Panc1 (cell line): Measurements from ENCODE around the gene MCEE. TPM values are rescaled to one million over a fixed set of nuclear protein-coding genes. Genes with fewer than 3 reads are reported as not detected.
"Not testable (repeated sequence)": the region's sequence is repeated elsewhere in the genome, so short reads cannot be mapped to it uniquely, and the experiment has no call there.

Experiments used
- ATAC-seq: fragments of 200-7000 bp; cut with Tn5 transposase; 2 replicates; pipeline ENCODE4 v1.9.1; 2020; ENCODE audit warnings: mild to moderate bottlenecking, moderate library complexity
- BruUV-seq: library from RNA; stranded (reverse); fragments of 400-500 nt; replicated peaks from 2 replicates; lab custom pipeline; 2021; lab: Mats Ljungman, UMichigan
- CTCF ChIA-PET: fragments of 300-600 bp; sonication (Branson Sonifier 250); formaldehyde crosslinking; loops from one replicate; lab custom pipeline; 2022; ENCODE audit warnings: antibody characterized with exemption; lab: Charles Lee
- POLR2A ChIA-PET: fragments of 300-600 bp; sonication (Branson Sonifier 250); formaldehyde crosslinking; loops from one replicate; lab custom pipeline; 2022; ENCODE audit warnings: antibody characterized with exemption; lab: Charles Lee
- DNase-seq: peaks from one replicate; pipeline ENCODE4 v3.0.0-alpha.2; 2010; ENCODE audit warnings: low read depth, low spot score
- H3K27ac ChIP-seq: 2 replicates; pipeline ENCODE4 v1.5.1; 2011; ENCODE audit warnings: mild to moderate bottlenecking, low read length, inconsistent platforms
- H3K27me3 ChIP-seq: fragments of 200-500 bp; sonication (Bioruptor generic); 2 replicates; pipeline ENCODE4 v1.6.0; 2014; ENCODE audit warnings: low read length, inconsistent platforms; ENCODE audit not compliant: control insufficient read depth, insufficient read depth
- H3K36me3 ChIP-seq: fragments of 200-500 bp; sonication (Bioruptor generic); 2 replicates; pipeline ENCODE4 v1.5.1; 2014; ENCODE audit warnings: inconsistent platforms, mild to moderate bottlenecking, low read length, moderate library complexity; ENCODE audit not compliant: control insufficient read depth, insufficient read depth
- H3K4me1 ChIP-seq: 2 replicates; pipeline ENCODE4 v1.5.1; 2011; ENCODE audit warnings: inconsistent platforms, mild to moderate bottlenecking, low read length, moderate library complexity; ENCODE audit not compliant: control insufficient read depth, insufficient read depth
- H3K4me3 ChIP-seq, 2 experiments: 2 replicates each; pipeline ENCODE4 v1.5.1; 2011 to 2012; ENCODE audit warnings: low read depth in 2 of 2, low read length in 2 of 2, mild to moderate bottlenecking in 2 of 2, inconsistent platforms in 1 of 2, moderate library complexity in 1 of 2
- H3K9me3 ChIP-seq: fragments of 200-500 bp; sonication (Bioruptor generic); 2 replicates; pipeline ENCODE4 v1.5.1; 2014; ENCODE audit warnings: low read depth, mild to moderate bottlenecking, inconsistent platforms, low read length, moderate library complexity; ENCODE audit not compliant: control insufficient read depth, insufficient read depth
- POLR2AphosphoS5 ChIP-seq: IDR thresholded peaks from 2 replicates; pipeline ENCODE4 v1.6.1; 2012; ENCODE audit warnings: mild to moderate bottlenecking, low read depth, low read length, moderate library complexity
- SIN3A ChIP-seq: IDR thresholded peaks from 2 replicates; pipeline ENCODE4 v1.6.1; 2012; ENCODE audit warnings: low read depth, mild to moderate bottlenecking, low read length, moderate library complexity, borderline replicate concordance; ENCODE audit not compliant: insufficient read depth
- TCF7L2 ChIP-seq: IDR thresholded peaks from 2 replicates; pipeline ENCODE4 v1.6.1; 2011; ENCODE audit warnings: mild to moderate bottlenecking, low read depth, low read length, inconsistent platforms
- in situ Hi-C: cut with HindIII; loops from 2 replicates; pipeline ENCODE4 v1.10.0; 2016; ENCODE audit warnings: low sequenced_read_pairs, low pct_unique_long_range_greater_than_20kb
- intact Hi-C: fragments of 100-400 bp; cut with micrococcal nuclease; formaldehyde crosslinking; loops from one replicate; pipeline ENCODE4 v1.10.0; 2022; ENCODE audit not compliant: unreplicated experiment
- total RNA-seq: library from RNA; stranded (reverse); gene quantifications from one replicate; pipeline ENCODE4 v1.2.1, GENCODE V29; 2021; ENCODE audit not compliant: unreplicated experiment
- TF ChIP-seq, protein P1 (sequence below), 2 experiments: IDR thresholded peaks; 2 replicates each; pipeline ENCODE4 v1.6.1; 2011 to 2012; ENCODE audit warnings: low read depth in 2 of 2, control low read depth in 1 of 2, low read length in 1 of 2, mild to moderate bottlenecking in 1 of 2, moderate library complexity in 1 of 2; ENCODE audit not compliant: insufficient read depth in 1 of 2
- TF ChIP-seq, protein P2 (sequence below): fragments of 450-650 bp; IDR thresholded peaks from 2 replicates; pipeline ENCODE4 v1.5.1; 2017; ENCODE audit warnings: mild to moderate bottlenecking

The MCEE gene
- total RNA-seq, 1 experiment from 2014 or later: 4.8 TPM

DNA sequence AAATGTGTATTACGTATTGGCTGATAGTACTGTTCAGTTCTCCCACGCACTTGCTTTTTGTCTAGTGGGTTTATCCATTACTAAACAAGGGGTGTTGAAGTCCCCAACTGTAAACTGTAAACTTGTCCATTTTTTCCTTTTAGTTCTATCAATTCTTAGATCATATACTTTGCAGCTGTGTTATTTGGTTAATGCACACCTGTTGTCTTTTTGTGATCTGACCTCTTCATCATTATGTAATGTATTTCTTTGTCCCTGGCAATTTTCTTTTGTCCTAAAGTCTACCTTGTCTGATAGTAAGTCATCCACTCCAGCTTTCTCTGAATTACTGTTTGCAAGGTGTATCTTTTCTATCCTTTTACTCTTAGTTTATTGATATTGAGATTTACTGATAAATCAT, 21.9 kb downstream of the MCEE start:
- POLR2A ChIA-PET: no interaction called here
- intact Hi-C loops: no loop called here
- no peak for TF ChIP-seq TCF7L2
- no peak for TF ChIP-seq POLR2AphosphoS5
- no peak for TF ChIP-seq SIN3A
- TF ChIP-seq, protein P1, sequence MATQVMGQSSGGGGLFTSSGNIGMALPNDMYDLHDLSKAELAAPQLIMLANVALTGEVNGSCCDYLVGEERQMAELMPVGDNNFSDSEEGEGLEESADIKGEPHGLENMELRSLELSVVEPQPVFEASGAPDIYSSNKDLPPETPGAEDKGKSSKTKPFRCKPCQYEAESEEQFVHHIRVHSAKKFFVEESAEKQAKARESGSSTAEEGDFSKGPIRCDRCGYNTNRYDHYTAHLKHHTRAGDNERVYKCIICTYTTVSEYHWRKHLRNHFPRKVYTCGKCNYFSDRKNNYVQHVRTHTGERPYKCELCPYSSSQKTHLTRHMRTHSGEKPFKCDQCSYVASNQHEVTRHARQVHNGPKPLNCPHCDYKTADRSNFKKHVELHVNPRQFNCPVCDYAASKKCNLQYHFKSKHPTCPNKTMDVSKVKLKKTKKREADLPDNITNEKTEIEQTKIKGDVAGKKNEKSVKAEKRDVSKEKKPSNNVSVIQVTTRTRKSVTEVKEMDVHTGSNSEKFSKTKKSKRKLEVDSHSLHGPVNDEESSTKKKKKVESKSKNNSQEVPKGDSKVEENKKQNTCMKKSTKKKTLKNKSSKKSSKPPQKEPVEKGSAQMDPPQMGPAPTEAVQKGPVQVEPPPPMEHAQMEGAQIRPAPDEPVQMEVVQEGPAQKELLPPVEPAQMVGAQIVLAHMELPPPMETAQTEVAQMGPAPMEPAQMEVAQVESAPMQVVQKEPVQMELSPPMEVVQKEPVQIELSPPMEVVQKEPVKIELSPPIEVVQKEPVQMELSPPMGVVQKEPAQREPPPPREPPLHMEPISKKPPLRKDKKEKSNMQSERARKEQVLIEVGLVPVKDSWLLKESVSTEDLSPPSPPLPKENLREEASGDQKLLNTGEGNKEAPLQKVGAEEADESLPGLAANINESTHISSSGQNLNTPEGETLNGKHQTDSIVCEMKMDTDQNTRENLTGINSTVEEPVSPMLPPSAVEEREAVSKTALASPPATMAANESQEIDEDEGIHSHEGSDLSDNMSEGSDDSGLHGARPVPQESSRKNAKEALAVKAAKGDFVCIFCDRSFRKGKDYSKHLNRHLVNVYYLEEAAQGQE (IDR thresholded peaks at IDR 0.05; ENCODE audit: insufficient read depth in 1 of 2, low read depth in 2 of 2, low read length in 1 of 2): no peak
- TF ChIP-seq, protein P2, sequence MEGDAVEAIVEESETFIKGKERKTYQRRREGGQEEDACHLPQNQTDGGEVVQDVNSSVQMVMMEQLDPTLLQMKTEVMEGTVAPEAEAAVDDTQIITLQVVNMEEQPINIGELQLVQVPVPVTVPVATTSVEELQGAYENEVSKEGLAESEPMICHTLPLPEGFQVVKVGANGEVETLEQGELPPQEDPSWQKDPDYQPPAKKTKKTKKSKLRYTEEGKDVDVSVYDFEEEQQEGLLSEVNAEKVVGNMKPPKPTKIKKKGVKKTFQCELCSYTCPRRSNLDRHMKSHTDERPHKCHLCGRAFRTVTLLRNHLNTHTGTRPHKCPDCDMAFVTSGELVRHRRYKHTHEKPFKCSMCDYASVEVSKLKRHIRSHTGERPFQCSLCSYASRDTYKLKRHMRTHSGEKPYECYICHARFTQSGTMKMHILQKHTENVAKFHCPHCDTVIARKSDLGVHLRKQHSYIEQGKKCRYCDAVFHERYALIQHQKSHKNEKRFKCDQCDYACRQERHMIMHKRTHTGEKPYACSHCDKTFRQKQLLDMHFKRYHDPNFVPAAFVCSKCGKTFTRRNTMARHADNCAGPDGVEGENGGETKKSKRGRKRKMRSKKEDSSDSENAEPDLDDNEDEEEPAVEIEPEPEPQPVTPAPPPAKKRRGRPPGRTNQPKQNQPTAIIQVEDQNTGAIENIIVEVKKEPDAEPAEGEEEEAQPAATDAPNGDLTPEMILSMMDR: no peak
- CTCF ChIA-PET: no interaction called here
- DNase-seq (no peak), ATAC-seq (no peak)
- Histone ChIP-seq H3K9me3 (no peaks in the 10 kb centered on the region), H3K4me3 (no peak overlapping the region), H3K36me3 (no peaks in the 10 kb centered on the region), H3K27me3 (no peaks in the 10 kb centered on the region), H3K4me1 (no peaks in the 10 kb centered on the region), H3K27ac (no peak overlapping the region)
- no TSS peak for BruUV-seq
- in situ Hi-C loops: no loop called here

DNA sequence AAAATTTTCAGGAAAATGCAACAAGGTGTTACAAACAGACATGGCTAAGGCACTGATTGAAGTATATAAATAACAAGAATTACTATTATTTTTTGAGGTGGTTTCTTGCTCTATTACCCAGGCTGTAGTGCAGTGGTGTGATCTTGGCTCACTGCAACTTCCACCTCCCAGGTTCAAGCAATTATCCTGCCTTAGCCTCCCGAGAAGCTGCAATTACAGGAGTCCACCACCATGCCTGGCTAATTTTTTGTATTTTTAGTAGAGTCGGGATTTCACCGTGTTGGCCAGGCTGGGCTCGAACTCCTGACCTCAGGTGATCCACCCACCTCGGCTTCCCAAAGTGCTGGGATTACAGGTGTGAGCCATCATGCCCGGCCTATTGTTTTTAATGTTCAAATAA, 23.6 kb downstream of the MCEE start:
- H3K4me3 ChIP-seq, BruUV-seq, H3K27ac ChIP-seq, DNase-seq, ATAC-seq, H3K4me1 ChIP-seq, H3K9me3 ChIP-seq, intact Hi-C loops, in situ Hi-C loops, H3K36me3 ChIP-seq, H3K27me3 ChIP-seq, CTCF ChIA-PET, POLR2A ChIA-PET: not testable (repeated sequence)

DNA sequence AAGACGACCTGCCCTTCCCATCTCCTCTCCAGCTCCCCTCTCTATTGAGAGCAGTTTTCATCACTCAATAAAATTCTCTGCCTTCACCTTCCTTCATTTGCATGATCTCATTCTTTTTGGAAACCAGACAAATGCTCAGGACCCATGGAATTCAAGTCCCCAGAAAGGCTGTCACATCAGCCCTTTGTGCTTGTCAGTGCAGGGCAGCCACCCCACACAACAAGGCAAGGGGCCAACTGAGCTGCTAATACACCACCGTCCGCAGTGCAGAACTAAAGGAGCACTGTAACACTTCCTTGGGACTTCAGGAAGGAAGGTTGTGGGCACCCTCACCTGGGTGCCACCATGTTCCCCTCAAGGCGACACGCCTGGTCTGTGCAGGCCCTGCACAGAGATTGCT, 26.2 kb downstream of the MCEE start:
- no TSS peak for BruUV-seq
- no peaks in the 10 kb centered on the region for H3K4me1 ChIP-seq
- H3K9me3 ChIP-seq: no peaks in the 10 kb centered on the region
- ChIA-PET CTCF (interaction anchor here (0.6 kb wide), 1 partner anchor 17 kb away, joined by 4 read pairs; no protein-coding TSS in a partner anchor), POLR2A (no interaction called here)
- no peak for ATAC-seq
- no peaks in the 10 kb centered on the region for H3K36me3 ChIP-seq
- in situ Hi-C loops: no loop called here
- no peaks in the 10 kb centered on the region; the same call in 1 of the 2 replicates for H3K27me3 ChIP-seq
- intact Hi-C loops: no loop called here
- H3K27ac ChIP-seq: no peak overlapping the region
- no peak for TF ChIP-seq TCF7L2
- TF ChIP-seq, protein P2: no peak
- TF ChIP-seq, protein P1 (IDR thresholded peaks at IDR 0.05; ENCODE audit: insufficient read depth in 1 of 2, low read depth in 2 of 2, low read length in 1 of 2): no peak
- TF ChIP-seq SIN3A: no peak
- no peak for TF ChIP-seq POLR2AphosphoS5
- H3K4me3 ChIP-seq: no peak overlapping the region
- no peak for DNase-seq
